Naive thymus-derived CD4-positive, alpha-beta T cell (primary cell): ENCODE data around the gene INO80D. TPM values are rescaled to one million over a fixed set of nuclear protein-coding genes. Genes with fewer than 3 reads are reported as not detected.
A peak's percentile ranks its signal among the peaks of the same experiment; 100 is the strongest.

ENCODE experiments used
- ATAC-seq: fragments of 150-1000 bp; cut with Tn5 transposase; 2 replicates; pipeline ENCODE4 v1.10.0; 2021; ENCODE audit warnings: mild to moderate bottlenecking, moderate library complexity
- CTCF ChIA-PET: fragments of 350-600 bp; sonication (Branson Sonifier 250); formaldehyde crosslinking; loops from one replicate; lab custom pipeline; 2021; ENCODE audit warnings: antibody characterized with exemption; lab: Charles Lee
- POLR2A ChIA-PET: fragments of 350-600 bp; sonication (Branson Sonifier 250); formaldehyde crosslinking; loops from one replicate; lab custom pipeline; 2021; ENCODE audit warnings: antibody characterized with exemption, inconsistent platforms; lab: Charles Lee
- DNase-seq, 9 donors: peaks; one replicate each; pipeline versions ENCODE4 v3.0.0 to v3.0.0-alpha.2; 2020 to 2022; ENCODE audit warnings: mixed read lengths in 1 of 9
- H3K27ac ChIP-seq: one replicate; pipeline ENCODE4 v1.7.0; 2013; ENCODE audit warnings: mild to moderate bottlenecking, low read depth, low read length, moderate library complexity
- H3K27me3 ChIP-seq, 2 donors: one replicate each; pipeline ENCODE4 v1.7.0; 2013; ENCODE audit warnings: low read length in 2 of 2, mild to moderate bottlenecking in 2 of 2, moderate library complexity in 2 of 2; ENCODE audit not compliant: control insufficient read depth in 2 of 2, insufficient read depth in 2 of 2
- H3K36me3 ChIP-seq, 3 experiments: 1 replicate in 2 of 3; 2 replicates in 1 of 3; pipeline ENCODE4 v1.7.0; 2013; ENCODE audit warnings: low read length in 3 of 3, mild to moderate bottlenecking in 3 of 3, moderate library complexity in 1 of 3; ENCODE audit not compliant: insufficient read depth in 3 of 3, control insufficient read depth in 2 of 3
- H3K4me1 ChIP-seq, 2 donors: one replicate each; pipeline ENCODE4 v1.7.0; 2013; ENCODE audit warnings: low read length in 2 of 2, mild to moderate bottlenecking in 2 of 2, moderate library complexity in 1 of 2; ENCODE audit not compliant: control insufficient read depth in 2 of 2, insufficient read depth in 2 of 2
- H3K4me3 ChIP-seq: 2 replicates; pipeline ENCODE4 v1.7.0; 2013; ENCODE audit warnings: mild to moderate bottlenecking, low read length
- H3K9me3 ChIP-seq, 3 experiments: 1 replicate in 2 of 3; 2 replicates in 1 of 3; pipeline ENCODE4 v1.7.0; 2013; ENCODE audit warnings: low read length in 3 of 3; ENCODE audit not compliant: control insufficient read depth in 2 of 3
- H3K27ac Mint-ChIP-seq, 9 donors: one replicate each; pipeline ENCODE4 v1.8.0; 2020 to 2022; ENCODE audit warnings: mixed read lengths in 9 of 9, mild to moderate bottlenecking in 8 of 9, moderate library complexity in 5 of 9, inconsistent platforms in 2 of 9
- H3K27me3 Mint-ChIP-seq, 5 donors: one replicate each; pipeline ENCODE4 v1.8.0; 2021 to 2022; ENCODE audit warnings: mixed read lengths in 5 of 5, mild to moderate bottlenecking in 1 of 5
- H3K36me3 Mint-ChIP-seq, 5 donors: one replicate each; pipeline ENCODE4 v1.8.0; 2020 to 2022; ENCODE audit warnings: mixed read lengths in 5 of 5, mild to moderate bottlenecking in 3 of 5, inconsistent platforms in 1 of 5
- H3K4me1 Mint-ChIP-seq, 7 donors: one replicate each; pipeline ENCODE4 v1.8.0; 2020 to 2022; ENCODE audit warnings: mixed read lengths in 7 of 7, mild to moderate bottlenecking in 3 of 7, inconsistent platforms in 1 of 7
- H3K4me3 Mint-ChIP-seq, 10 donors: one replicate each; pipeline ENCODE4 v1.8.0; 2020 to 2022; ENCODE audit warnings: mild to moderate bottlenecking in 10 of 10, mixed read lengths in 10 of 10, moderate library complexity in 6 of 10, inconsistent platforms in 2 of 10
- H3K9me3 Mint-ChIP-seq, 11 donors: one replicate each; pipeline ENCODE4 v1.8.0; 2020 to 2022; ENCODE audit warnings: mixed read lengths in 11 of 11, mild to moderate bottlenecking in 4 of 11, inconsistent platforms in 1 of 11, moderate library complexity in 1 of 11
- intact Hi-C, 2 donors: fragments of 100-400 bp; cut with micrococcal nuclease; formaldehyde crosslinking; loops; one replicate each; pipeline ENCODE4 v1.15.1; 2023
- polyA plus RNA-seq, 2 donors: library from polyadenylated mRNA; unstranded; fragments of 300-500 nt; fragmentation: Illumina TruSeq; gene quantifications; one replicate each; pipeline ENCODE4 v1.2.3, GENCODE V29; 2021
- total RNA-seq, 6 experiments: library from RNA in 5 of 6; stranded (reverse) in 5 of 6; gene quantifications; 1 replicate in 5 of 6; 2 replicates in 1 of 6; pipeline ENCODE4 v1.2.3 and lab custom pipeline; 2021 to 2026

The INO80D gene
- total and polyA plus RNA-seq, 7 experiments from 2014 or later = 13.4 to 50.9 (median 43.1) TPM

DNA sequence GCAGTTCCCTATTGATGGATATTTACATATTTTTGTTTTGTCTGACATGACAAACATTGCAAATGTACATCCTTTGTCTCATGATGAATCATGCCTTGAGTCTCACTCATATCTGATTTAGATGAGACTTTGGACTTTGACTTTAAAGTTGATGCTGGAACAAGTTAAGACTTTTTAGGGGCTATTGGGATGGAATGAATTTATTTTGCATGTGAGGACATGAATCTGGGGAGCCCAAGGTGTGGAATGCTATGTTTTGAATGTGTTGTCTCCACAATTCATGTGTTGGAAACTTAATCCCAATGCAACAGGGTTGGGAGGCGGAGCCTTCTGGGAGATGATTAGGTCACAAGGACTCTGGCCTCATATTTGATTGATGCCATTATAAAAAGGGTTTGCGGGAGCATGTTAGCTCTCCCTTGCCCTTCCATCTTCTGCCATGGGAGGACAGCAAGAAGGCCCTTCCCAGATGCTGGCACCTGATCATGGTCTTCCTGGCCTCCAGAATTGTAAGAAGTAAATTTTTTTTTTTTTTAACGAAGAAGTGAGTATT lies 29.1 kb upstream of the INO80D start:
- intact Hi-C loops = no loop called here
- no peak overlapping the region for H3K27ac Mint-ChIP-seq
- ATAC-seq = no peak

GRCh38 chr2:206112846-206113547 lies 27.0 kb upstream of the INO80D start:
- no peak for ATAC-seq
- no peaks in the 10 kb centered on the region for H3K36me3 ChIP-seq
- CTCF ChIA-PET = no interaction called here
- Mint-ChIP-seq H3K27ac (no peak overlapping the region), H3K4me1 (no peaks in the 10 kb centered on the region), H3K27me3 (no peaks in the 10 kb centered on the region), H3K36me3 (peaks cover 4 to 39% (median 33%) of the 10 kb centered on the region in 5 donors), H3K9me3 (peaks cover 0 to 11% (median 0%) of the 10 kb centered on the region in 11 donors), H3K4me3 (no peak overlapping the region)
- no peak overlapping the region for H3K27ac ChIP-seq
- intact Hi-C loops = no loop called here
- peaks cover 0 to 3% (median 0%) of the 10 kb centered on the region in 3 experiments for H3K9me3 ChIP-seq
- POLR2A ChIA-PET = no interaction called here
- H3K27me3 ChIP-seq = no peaks in the 10 kb centered on the region
- H3K4me1 ChIP-seq = no peaks in the 10 kb centered on the region
- no peak overlapping the region for H3K4me3 ChIP-seq
- DNase-seq = no peak

More for the DNA sequence above, 29.1 kb upstream of the INO80D start:
- CTCF ChIA-PET = no interaction called here
- no peaks in the 10 kb centered on the region for H3K4me1 ChIP-seq
- Mint-ChIP-seq H3K4me1 (no peaks in the 10 kb centered on the region), H3K4me3 (no peak overlapping the region), H3K9me3 (peaks cover 0 to 14% (median 2%) of the 10 kb centered on the region in 11 donors), H3K27me3 (no peaks in the 10 kb centered on the region), H3K36me3 (peaks cover 8 to 39% (median 38%) of the 10 kb centered on the region in 5 donors)
- peaks cover 0 to 5% (median 0%) of the 10 kb centered on the region in 3 experiments for H3K36me3 ChIP-seq
- H3K27me3 ChIP-seq = no peaks in the 10 kb centered on the region
- H3K27ac ChIP-seq = no peak overlapping the region
- H3K9me3 ChIP-seq = peaks cover 0 to 6% (median 0%) of the 10 kb centered on the region in 3 experiments
- POLR2A ChIA-PET = no interaction called here
- no peak overlapping the region for H3K4me3 ChIP-seq
- DNase-seq = no peak

DNA sequence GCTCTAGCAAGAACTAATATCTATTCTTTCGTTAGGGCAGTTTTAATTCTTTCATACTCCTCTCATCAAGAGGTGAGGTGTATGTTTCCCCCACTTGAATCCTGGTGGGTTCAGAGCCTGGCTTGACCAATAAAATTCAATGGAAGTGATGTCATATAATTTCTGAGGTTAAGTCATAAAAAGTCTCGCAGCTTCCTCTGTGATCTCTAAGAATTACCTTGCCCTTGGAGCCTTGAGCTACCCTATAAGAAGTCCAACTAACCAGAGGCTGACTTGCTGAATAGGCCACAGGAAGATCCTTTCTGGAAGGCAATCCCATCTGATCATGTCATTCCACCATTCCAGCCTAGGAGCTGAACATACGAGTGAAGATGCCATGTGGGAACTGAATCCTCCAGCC lies 26.1 kb upstream of the INO80D start:
- ChIA-PET CTCF (no interaction called here), POLR2A (interaction anchor here (1.0 kb wide), 1 partner anchor 18 kb away, joined by 4 read pairs; no protein-coding TSS in a partner anchor)
- Histone ChIP-seq H3K4me1 (no peaks in the 10 kb centered on the region), H3K36me3 (no peaks in the 10 kb centered on the region), H3K4me3 (no peak overlapping the region), H3K27ac (no peak overlapping the region), H3K9me3 (peaks cover 0 to 3% (median 0%) of the 10 kb centered on the region in 3 experiments), H3K27me3 (no peaks in the 10 kb centered on the region)
- no peak overlapping the region for H3K4me3 Mint-ChIP-seq
- H3K9me3 Mint-ChIP-seq = peaks cover 0 to 11% (median 0%) of the 10 kb centered on the region in 11 donors
- H3K36me3 Mint-ChIP-seq = peaks cover 4 to 39% (median 33%) of the 10 kb centered on the region in 5 donors
- no peak for ATAC-seq
- H3K27ac Mint-ChIP-seq = peak overlapping the region in 1 of 9 donors; percentile 14
- no peak for DNase-seq
- intact Hi-C loops = no loop called here
- H3K4me1 Mint-ChIP-seq = no peaks in the 10 kb centered on the region
- H3K27me3 Mint-ChIP-seq = no peaks in the 10 kb centered on the region

- ChIA-PET POLR2A (interaction anchor here (0.7 kb wide), 1 partner anchor 55 kb away, joined by 6 read pairs; no protein-coding TSS in a partner anchor), CTCF (no interaction called here)
- Mint-ChIP-seq H3K27ac (no peak overlapping the region), H3K36me3 (peaks cover 0 to 21% (median 16%) of the 10 kb centered on the region in 5 donors), H3K4me1 (no peaks in the 10 kb centered on the region), H3K27me3 (no peaks in the 10 kb centered on the region), H3K9me3 (peaks cover 0 to 11% (median 0%) of the 10 kb centered on the region in 11 donors), H3K4me3 (no peak overlapping the region)
- ATAC-seq = no peak
- Histone ChIP-seq H3K27me3 (no peaks in the 10 kb centered on the region), H3K4me3 (no peak overlapping the region), H3K4me1 (no peaks in the 10 kb centered on the region), H3K36me3 (no peaks in the 10 kb centered on the region), H3K27ac (no peak overlapping the region), H3K9me3 (peaks cover 0 to 3% (median 0%) of the 10 kb centered on the region in 3 experiments)
- intact Hi-C loops = no loop called here
- no peak for DNase-seq
These were observed 22.7 kb upstream of the INO80D start for GRCh38 chr2:206108713-206109112.

DNA sequence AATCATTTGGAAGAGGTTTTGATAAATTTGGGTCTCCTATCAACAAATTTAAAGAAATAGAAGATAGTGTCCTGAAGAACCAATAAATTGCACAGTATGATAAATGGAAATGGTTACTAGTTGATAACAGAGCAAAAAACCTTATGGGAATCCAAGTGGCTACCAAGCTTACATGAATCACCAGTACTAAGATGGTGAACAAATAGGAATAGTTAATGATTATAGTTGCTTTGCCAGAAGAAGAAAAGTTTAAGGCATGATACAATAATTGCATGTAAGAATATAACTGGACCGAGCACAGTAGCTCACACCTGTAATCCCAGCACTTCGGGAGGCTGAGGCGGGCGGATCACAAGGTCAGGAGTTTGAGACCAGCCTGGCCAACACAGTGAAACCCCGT lies 19.6 kb upstream of the INO80D start:
- Histone ChIP-seq H3K4me3 (no peak overlapping the region), H3K9me3 (no peaks in the 10 kb centered on the region), H3K27ac (no peak overlapping the region), H3K4me1 (no peaks in the 10 kb centered on the region), H3K27me3 (no peaks in the 10 kb centered on the region), H3K36me3 (no peaks in the 10 kb centered on the region)
- Mint-ChIP-seq H3K36me3 (peaks cover 0 to 19% (median 0%) of the 10 kb centered on the region in 5 donors), H3K27me3 (no peaks in the 10 kb centered on the region), H3K4me1 (no peaks in the 10 kb centered on the region), H3K4me3 (no peak overlapping the region), H3K9me3 (no peaks in the 10 kb centered on the region), H3K27ac (no peak overlapping the region)
- POLR2A ChIA-PET = interaction anchor here (1.6 kb wide), 1 partner anchor 19 kb away, joined by 3 read pairs; the partner anchor contains the start of gene INO80D
- CTCF ChIA-PET = interaction anchor here (0.7 kb wide), 1 partner anchor 106 kb away, joined by 3 read pairs; no protein-coding TSS in a partner anchor
- DNase-seq = no peak
- ATAC-seq = no peak
- intact Hi-C loops = no loop called here

- Mint-ChIP-seq H3K9me3 (no peaks in the 10 kb centered on the region), H3K36me3 (peaks cover 0 to 21% (median 0%) of the 10 kb centered on the region in 5 donors), H3K27ac (no peak overlapping the region), H3K4me1 (peaks cover 0 to 1% (median 0%) of the 10 kb centered on the region in 7 donors), H3K4me3 (no peak overlapping the region), H3K27me3 (no peaks in the 10 kb centered on the region)
- intact Hi-C loops = no loop called here
- ChIA-PET POLR2A (no interaction called here), CTCF (interaction anchor here (0.7 kb wide), 1 partner anchor 105 kb away, joined by 3 read pairs; no protein-coding TSS in a partner anchor)
- Histone ChIP-seq H3K9me3 (no peaks in the 10 kb centered on the region), H3K27me3 (no peaks in the 10 kb centered on the region), H3K4me3 (no peak overlapping the region), H3K4me1 (no peaks in the 10 kb centered on the region), H3K36me3 (no peaks in the 10 kb centered on the region), H3K27ac (no peak overlapping the region)
- no peak for DNase-seq
- ATAC-seq = no peak
These were observed 19.1 kb upstream of the INO80D start for GRCh38 chr2:206105038-206105437.
